Fibroblast of lung (primary cell): ENCODE data around the gene KCTD3.

Source experiments
- EZH2 ChIP-seq: IDR thresholded peaks from 2 replicates; pipeline ENCODE4 v1.5.1; 2012; ENCODE audit warnings: low read length, control low read depth, mild to moderate bottlenecking; ENCODE audit errors: missing control alignments
- TF ChIP-seq, protein P1 (sequence below), 2 donors: IDR thresholded peaks in 1 of 2; conservative IDR thresholded peaks in 1 of 2; 1 replicate in 1 of 2; 2 replicates in 1 of 2; pipeline ENCODE4 v1.5.1; 2011 to 2012; ENCODE audit warnings: low read length in 2 of 2, control low read depth in 1 of 2, inconsistent platforms in 1 of 2, low read depth in 1 of 2, mild to moderate bottlenecking in 1 of 2

- TF ChIP-seq, protein P1, sequence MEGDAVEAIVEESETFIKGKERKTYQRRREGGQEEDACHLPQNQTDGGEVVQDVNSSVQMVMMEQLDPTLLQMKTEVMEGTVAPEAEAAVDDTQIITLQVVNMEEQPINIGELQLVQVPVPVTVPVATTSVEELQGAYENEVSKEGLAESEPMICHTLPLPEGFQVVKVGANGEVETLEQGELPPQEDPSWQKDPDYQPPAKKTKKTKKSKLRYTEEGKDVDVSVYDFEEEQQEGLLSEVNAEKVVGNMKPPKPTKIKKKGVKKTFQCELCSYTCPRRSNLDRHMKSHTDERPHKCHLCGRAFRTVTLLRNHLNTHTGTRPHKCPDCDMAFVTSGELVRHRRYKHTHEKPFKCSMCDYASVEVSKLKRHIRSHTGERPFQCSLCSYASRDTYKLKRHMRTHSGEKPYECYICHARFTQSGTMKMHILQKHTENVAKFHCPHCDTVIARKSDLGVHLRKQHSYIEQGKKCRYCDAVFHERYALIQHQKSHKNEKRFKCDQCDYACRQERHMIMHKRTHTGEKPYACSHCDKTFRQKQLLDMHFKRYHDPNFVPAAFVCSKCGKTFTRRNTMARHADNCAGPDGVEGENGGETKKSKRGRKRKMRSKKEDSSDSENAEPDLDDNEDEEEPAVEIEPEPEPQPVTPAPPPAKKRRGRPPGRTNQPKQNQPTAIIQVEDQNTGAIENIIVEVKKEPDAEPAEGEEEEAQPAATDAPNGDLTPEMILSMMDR (conservative IDR thresholded peaks at IDR 0.05 in 1 of 2, IDR thresholded peaks at IDR 0.05 in 1 of 2; ENCODE audit: low read depth in 1 of 2, low read length in 2 of 2): no peak
- TF ChIP-seq EZH2: no peak
Observed at GRCh38 chr1:215526846-215527151, 40.3 kb upstream of the KCTD3 start.
